ENCODE results near the gene PARP12. TPM values are rescaled to one million over a fixed set of nuclear protein-coding genes. Genes with fewer than 3 reads are reported as not detected.

The PARP12 gene
- total and polyA plus RNA-seq, 10 of the 15 experiments (the other 5 are each of a cell fraction or from before 2014, with no cell fraction given) = 0.98 to 51.8 (median 18.0) TPM

- TF ChIP-seq IRF5 (IDR thresholded peaks at IDR 0.05; ENCODE audit: borderline replicate concordance) (no peak), SMARCA5 (IDR thresholded peaks at IDR 0.05) (no peak), ZBTB11 (CRISPR knock-in tag; IDR thresholded peaks at IDR 0.05) (no peak), ZNF274 (IDR thresholded peaks at IDR 0.05; ENCODE audit: insufficient read depth, insufficient read length) (no peak), ZNF592 (IDR thresholded peaks at IDR 0.05) (no peak), SUZ12 (IDR thresholded peaks at IDR 0.05; ENCODE audit: unreplicated experiment) (no peak), STAT3 (IDR thresholded peaks at IDR 0.05; ENCODE audit: low read depth, low read length) (no peak), E2F8 (IDR thresholded peaks at IDR 0.05; ENCODE audit: low read depth, partially characterized antibody) (no peak), NFYA (IDR thresholded peaks at IDR 0.05; ENCODE audit: borderline replicate concordance, low read depth, low read length) (no peak), MLLT1 (IDR thresholded peaks at IDR 0.05) (no peak), POLR2AphosphoS2 (IDR thresholded peaks at IDR 0.05; ENCODE audit: low read depth, low read length) (no peak), STAT1 (conservative IDR thresholded peaks at IDR 0.05) (no peak), ZSCAN29 (IDR thresholded peaks at IDR 0.05) (no peak)
These were observed 23.7 kb downstream of the PARP12 start (continued) for GRCh38 chr7:140039066-140039465.
